HG03457 (cell line): Measurements from ENCODE around the gene ZNF76.
A peak's percentile ranks its signal among the peaks of the same experiment; 100 is the strongest.

Source experiments
- ATAC-seq: cut with Tn5 transposase; IDR thresholded peaks from one replicate; pipeline ENCODE4 v1.9.1; 2021; ENCODE audit warnings: moderate number of reproducible peaks; ENCODE audit not compliant: unreplicated experiment

Gene ZNF76

GRCh38 chr6:35259194-35259947, at the start of gene ZNF76:
Gene ZNF76 (plus strand): TSS chr6:35259735. CDS start chr6:35281152, 21,417 bp downstream.
- peak; percentile 62 for ATAC-seq

DNA sequence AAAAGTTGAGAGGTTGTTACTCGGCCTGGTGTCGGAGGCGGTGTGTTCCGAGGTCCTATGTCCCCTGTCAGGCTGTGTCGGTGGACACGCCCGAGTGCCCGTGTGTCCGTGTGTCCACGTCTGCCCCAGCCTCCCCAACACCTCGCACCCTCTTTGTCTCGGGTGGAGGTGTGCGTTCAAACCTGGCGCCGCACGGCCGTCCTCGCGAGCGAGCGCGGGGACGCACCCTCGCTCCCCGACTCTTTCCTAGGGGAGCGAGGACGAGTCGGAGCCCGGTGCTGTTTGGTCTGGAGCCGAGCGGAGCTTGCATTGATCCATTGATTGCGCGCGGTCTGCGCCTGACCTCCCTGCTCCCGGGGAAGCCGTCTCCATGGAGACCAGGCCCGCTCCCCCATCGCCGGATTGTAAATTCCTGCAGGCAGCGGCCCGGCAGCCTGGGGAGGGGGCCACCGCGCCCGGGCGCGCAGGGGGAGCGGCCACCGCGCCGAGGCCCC, 46.2 kb upstream of the ZNF76 start:
- ATAC-seq, result no peak

GRCh38 chr6:35213824-35214756, 45.4 kb upstream of the ZNF76 start, which contains the start of gene SCUBE3:
Gene SCUBE3 (plus strand): TSS chr6:35213956. CDS start chr6:35214419, 463 bp downstream.
- no peak for ATAC-seq

GRCh38 chr6:35214869-35215664, 44.5 kb upstream of the ZNF76 start:
- no peak for ATAC-seq

GRCh38 chr6:35215665-35216411, 43.7 kb upstream of the ZNF76 start:
- ATAC-seq, result no peak

- ATAC-seq, result no peak
These were observed 43.2 kb upstream of the ZNF76 start for GRCh38 chr6:35216412-35216732.

DNA sequence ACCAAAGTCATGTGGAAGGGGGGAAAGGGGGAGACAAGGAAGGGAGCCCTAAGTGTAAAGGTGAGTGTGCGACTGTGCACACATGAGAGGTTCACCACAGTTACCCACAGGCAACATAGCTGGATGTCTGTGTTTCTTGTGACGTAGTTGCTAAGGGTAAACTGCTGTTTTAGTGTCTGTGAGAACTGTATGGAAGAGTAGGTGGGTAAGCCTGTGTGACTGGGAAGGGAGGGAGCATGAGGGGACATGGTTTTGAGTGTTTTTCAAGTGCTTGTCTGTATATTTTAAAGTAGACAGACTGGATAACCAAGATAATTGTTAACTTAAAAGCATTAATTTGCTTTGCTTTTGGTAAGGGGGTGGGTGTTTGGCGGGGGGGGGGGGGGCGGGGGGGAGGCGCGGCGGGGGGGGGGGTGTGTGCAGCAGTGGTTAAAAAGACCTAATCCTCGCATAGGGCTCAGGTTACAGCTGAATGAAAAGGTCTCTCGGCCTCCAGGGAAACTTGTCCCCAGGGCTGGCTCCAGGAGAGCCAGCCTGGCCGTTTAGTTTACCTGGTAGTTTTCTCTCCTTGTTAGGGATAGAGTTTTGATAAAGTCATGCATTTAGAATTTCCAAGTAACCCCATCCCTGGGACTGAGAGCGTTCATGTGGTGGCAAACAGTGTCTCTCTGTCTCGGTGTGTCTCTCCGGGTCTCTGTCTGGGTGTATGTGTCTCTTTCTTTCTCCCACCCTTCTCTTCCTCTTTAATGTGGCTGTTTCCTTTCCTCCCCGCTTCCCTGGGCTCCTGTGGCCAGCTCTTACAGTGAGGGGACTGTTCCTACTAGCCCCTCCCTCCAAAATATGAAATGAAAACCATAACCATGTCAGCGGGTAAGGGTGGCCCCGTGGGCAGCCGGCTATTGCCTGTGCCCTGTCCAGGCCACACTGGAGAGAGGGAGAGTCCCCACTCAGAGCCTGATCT, 42.4 kb upstream of the ZNF76 start:
- no peak for ATAC-seq

GRCh38 chr6:35218021-35218420, 41.5 kb upstream of the ZNF76 start:
- ATAC-seq, result no peak

- ATAC-seq, result no peak
These were observed 41.1 kb upstream of the ZNF76 start for GRCh38 chr6:35218456-35218855.

- no peak for ATAC-seq
These were observed 39.7 kb upstream of the ZNF76 start for GRCh38 chr6:35219683-35220326.

DNA sequence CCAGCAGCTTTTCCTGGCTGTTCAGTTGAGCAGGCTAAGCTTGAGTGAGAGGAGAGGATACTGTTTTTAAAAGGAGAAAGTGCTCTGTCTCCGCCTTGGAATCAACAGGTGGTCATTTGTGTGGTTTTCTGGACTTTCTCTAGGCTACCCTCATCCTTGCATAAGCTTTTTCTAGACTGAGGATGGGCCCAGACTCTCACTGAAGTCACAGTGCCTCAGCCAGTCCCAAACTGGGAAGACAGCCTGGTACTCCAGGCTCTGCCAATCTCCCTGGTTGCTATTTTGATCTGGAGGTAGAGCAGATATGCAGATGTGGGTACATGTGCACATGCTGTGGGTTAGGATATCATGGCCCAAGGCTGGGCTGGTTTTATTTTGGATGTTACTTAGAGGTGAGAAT, 38.8 kb upstream of the ZNF76 start:
- no peak for ATAC-seq

DNA sequence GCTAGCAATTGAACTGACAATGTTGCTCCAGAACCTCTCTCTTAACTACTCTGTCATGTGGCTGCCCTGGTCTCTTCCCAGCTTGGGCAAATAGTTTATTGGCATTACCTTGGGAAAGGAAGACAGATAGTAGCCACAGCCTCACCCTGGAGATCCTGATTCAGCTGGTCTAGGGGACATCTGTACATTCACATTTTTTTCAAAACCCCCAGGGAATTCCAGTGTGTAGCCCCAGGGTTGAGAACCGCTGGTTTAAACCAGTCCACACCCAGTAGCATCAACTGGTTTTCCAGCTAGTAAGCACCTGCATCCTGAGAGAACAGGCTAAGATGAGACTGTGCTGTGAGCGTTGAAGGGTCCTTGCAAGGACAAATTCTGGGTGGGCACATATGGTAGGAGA, 36.1 kb upstream of the ZNF76 start:
- no peak for ATAC-seq

- no peak for ATAC-seq
These were observed 34.8 kb upstream of the ZNF76 start for GRCh38 chr6:35224720-35225119.

- ATAC-seq, result no peak
These were observed 31.1 kb upstream of the ZNF76 start for GRCh38 chr6:35228481-35228880.

DNA sequence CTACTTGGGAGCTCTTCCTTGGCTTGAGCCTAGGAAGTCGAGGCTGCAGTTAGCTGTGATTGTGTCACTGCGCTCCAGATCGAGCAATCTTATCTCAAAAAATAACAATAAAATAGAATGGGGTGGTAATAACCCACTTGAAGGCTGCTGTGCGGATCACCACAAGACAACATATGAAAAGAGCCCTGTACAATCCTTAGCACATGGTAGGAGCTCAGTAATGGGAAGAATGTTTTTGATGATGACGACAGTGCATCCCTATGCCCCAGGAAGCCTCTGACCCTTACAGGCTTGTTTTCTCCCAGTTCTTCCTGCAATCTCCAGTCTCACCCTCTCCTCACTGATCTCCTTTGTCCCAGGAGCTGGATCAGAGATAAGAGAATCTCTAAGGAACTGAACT, 30.2 kb upstream of the ZNF76 start:
- ATAC-seq, result no peak

GRCh38 chr6:35230498-35230897, 29.0 kb upstream of the ZNF76 start:
- ATAC-seq, result no peak

DNA sequence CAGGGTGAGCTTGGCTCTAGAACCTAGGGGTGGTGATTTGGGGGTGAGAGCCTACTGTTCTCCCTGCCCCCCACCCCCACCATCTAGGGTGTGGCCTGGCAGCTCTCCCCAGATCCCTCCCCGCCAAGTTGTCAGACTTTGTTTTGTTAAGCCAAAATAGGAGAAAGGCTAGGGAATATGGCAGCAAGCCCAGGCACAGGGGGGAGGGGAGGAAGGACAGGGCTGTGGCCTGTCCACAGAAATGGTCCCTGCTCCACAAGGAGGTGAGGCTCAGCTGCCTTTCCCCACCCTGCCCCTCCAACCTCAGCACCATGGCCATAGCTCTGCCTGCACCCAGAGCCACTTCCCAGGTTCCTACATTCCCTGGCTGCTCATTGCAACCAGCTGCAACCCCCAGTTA, 28.6 kb upstream of the ZNF76 start:
- no peak for ATAC-seq

DNA sequence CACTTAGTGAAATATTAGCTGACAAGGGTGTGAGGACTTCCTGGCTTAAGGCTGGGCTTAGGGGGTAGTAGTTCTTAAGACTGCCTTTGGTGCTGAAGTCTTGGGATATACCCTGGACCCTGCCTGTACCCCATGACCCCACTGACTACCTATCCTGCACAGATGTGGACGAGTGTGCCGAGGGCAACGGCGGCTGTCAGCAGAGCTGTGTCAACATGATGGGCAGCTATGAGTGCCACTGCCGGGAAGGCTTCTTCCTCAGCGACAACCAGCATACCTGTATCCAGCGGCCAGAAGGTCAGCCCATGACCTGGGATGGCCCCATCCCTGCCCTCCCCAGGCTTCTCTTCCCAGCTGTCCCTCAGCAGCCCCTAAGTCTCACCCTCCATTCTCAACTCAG, 28.0 kb upstream of the ZNF76 start:
- no peak for ATAC-seq

DNA sequence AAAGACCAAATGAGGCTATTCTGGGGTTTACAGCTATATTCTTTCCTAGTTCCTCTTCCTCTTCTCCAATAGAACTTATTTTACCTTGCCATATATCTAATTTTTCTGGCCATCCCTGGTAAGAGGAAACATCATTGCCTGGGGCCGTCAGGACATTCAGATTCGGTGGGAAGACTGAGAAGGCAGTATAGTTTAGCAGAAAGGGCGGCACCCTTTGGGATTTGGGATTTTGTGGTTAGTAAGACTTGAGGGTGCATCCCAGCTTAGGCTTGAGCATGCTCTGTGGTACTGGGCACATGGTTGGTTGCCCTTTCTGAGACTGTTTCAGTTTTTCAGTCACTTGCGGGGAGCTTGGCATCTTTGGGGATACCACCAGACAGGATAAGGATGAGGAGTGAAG, 24.6 kb upstream of the ZNF76 start:
- no peak for ATAC-seq
